ENCODE measurements around the gene CSF1. TPM values are rescaled to one million over a fixed set of nuclear protein-coding genes. Genes with fewer than 3 reads are reported as not detected.

CSF1 gene
- total and polyA plus RNA-seq, 2 donors (not counting 1 experiment from before 2014, with no cell fraction given): 28.6 to 48.9 TPM

DNA sequence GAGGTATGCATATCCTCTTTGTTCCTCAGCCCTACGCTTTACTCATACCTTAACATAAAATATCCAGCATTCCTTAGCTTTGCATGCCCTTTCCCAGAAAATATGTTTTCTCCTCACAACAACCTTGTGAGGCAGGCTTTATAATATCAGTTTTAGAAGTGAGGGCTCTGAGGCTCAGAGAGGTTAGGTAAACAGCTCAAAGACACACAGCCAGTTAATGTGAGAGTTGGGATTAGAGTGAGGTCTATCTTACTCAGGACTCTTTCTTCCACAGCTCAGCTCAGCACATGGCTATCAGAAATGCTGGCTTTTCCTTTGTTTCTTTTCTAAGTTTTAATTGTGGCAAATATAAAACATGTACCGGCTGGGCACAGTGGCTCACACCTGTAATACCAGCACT lies 27.9 kb downstream of the CSF1 start:
- no peak for DNase-seq (ENCODE audit: low read depth in 2 of 2)
- Histone ChIP-seq H3K4me3 (replicated peaks in 1 of 4; ENCODE audit: control extremely low read depth in 1 of 4, insufficient read depth in 1 of 4, low read depth in 3 of 4, low read length in 4 of 4) (no peak overlapping the region), H3K9ac (ENCODE audit: insufficient read depth, low read length) (no peak overlapping the region), H3K79me2 (ENCODE audit: control insufficient read depth, insufficient read depth, low read length) (no peaks in the 10 kb centered on the region), H3K4me2 (ENCODE audit: extremely low read depth, insufficient read depth, low read length) (no peak overlapping the region), H3K36me3 (ENCODE audit: control insufficient read depth, insufficient read depth, low read length) (no peaks in the 10 kb centered on the region), H2AFZ (ENCODE audit: low read length) (no peak overlapping the region), H4K20me1 (ENCODE audit: control insufficient read depth, extremely low read depth, insufficient read depth, low read length) (no peaks in the 10 kb centered on the region), H3K4me1 (ENCODE audit: control insufficient read depth, extremely low read depth, insufficient read depth, low read length) (peaks cover 6% of the 10 kb centered on the region), H3K27me3 (ENCODE audit: control insufficient read depth, insufficient read depth, low read length) (no peaks in the 10 kb centered on the region), H3K9me3 (ENCODE audit: control insufficient read depth, insufficient read depth, low read depth, low read length) (no peaks in the 10 kb centered on the region), H3K27ac (ENCODE audit: insufficient read depth, low read length) (no peak overlapping the region)
- no peak for TF ChIP-seq EZH2 (IDR thresholded peaks at IDR 0.05; ENCODE audit: low read length, missing control alignments)
- TF ChIP-seq, protein P1, sequence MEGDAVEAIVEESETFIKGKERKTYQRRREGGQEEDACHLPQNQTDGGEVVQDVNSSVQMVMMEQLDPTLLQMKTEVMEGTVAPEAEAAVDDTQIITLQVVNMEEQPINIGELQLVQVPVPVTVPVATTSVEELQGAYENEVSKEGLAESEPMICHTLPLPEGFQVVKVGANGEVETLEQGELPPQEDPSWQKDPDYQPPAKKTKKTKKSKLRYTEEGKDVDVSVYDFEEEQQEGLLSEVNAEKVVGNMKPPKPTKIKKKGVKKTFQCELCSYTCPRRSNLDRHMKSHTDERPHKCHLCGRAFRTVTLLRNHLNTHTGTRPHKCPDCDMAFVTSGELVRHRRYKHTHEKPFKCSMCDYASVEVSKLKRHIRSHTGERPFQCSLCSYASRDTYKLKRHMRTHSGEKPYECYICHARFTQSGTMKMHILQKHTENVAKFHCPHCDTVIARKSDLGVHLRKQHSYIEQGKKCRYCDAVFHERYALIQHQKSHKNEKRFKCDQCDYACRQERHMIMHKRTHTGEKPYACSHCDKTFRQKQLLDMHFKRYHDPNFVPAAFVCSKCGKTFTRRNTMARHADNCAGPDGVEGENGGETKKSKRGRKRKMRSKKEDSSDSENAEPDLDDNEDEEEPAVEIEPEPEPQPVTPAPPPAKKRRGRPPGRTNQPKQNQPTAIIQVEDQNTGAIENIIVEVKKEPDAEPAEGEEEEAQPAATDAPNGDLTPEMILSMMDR (conservative IDR thresholded peaks at IDR 0.05 in 1 of 2, IDR thresholded peaks at IDR 0.05 in 1 of 2; ENCODE audit: low read depth in 1 of 2, low read length in 2 of 2): no peak

- Histone ChIP-seq H3K4me2 (ENCODE audit: extremely low read depth, insufficient read depth, low read length) (no peak overlapping the region), H3K4me1 (ENCODE audit: control insufficient read depth, extremely low read depth, insufficient read depth, low read length) (no peaks in the 10 kb centered on the region), H3K79me2 (ENCODE audit: control insufficient read depth, insufficient read depth, low read length) (no peaks in the 10 kb centered on the region), H3K9me3 (ENCODE audit: control insufficient read depth, insufficient read depth, low read depth, low read length) (no peaks in the 10 kb centered on the region), H3K36me3 (ENCODE audit: control insufficient read depth, insufficient read depth, low read length) (no peaks in the 10 kb centered on the region), H3K9ac (ENCODE audit: insufficient read depth, low read length) (no peak overlapping the region), H3K27ac (ENCODE audit: insufficient read depth, low read length) (no peak overlapping the region), H3K27me3 (ENCODE audit: control insufficient read depth, insufficient read depth, low read length) (no peaks in the 10 kb centered on the region), H2AFZ (ENCODE audit: low read length) (no peak overlapping the region), H3K4me3 (replicated peaks in 1 of 4; ENCODE audit: control extremely low read depth in 1 of 4, insufficient read depth in 1 of 4, low read depth in 3 of 4, low read length in 4 of 4) (no peak overlapping the region), H4K20me1 (ENCODE audit: control insufficient read depth, extremely low read depth, insufficient read depth, low read length) (no peaks in the 10 kb centered on the region)
- DNase-seq (ENCODE audit: low read depth in 2 of 2): no peak
- TF ChIP-seq, protein P1 (conservative IDR thresholded peaks at IDR 0.05 in 1 of 2, IDR thresholded peaks at IDR 0.05 in 1 of 2; ENCODE audit: low read depth in 1 of 2, low read length in 2 of 2): no peak
- TF ChIP-seq EZH2 (IDR thresholded peaks at IDR 0.05; ENCODE audit: low read length, missing control alignments): no peak
These were observed 31.8 kb downstream of the CSF1 start for GRCh38 chr1:109942434-109942833.

- Histone ChIP-seq H3K36me3 (ENCODE audit: control insufficient read depth, insufficient read depth, low read length) (no peaks in the 10 kb centered on the region), H3K9me3 (ENCODE audit: control insufficient read depth, insufficient read depth, low read depth, low read length) (no peaks in the 10 kb centered on the region), H3K4me1 (ENCODE audit: control insufficient read depth, extremely low read depth, insufficient read depth, low read length) (no peaks in the 10 kb centered on the region), H3K9ac (ENCODE audit: insufficient read depth, low read length) (no peak overlapping the region), H3K27ac (ENCODE audit: insufficient read depth, low read length) (no peak overlapping the region), H3K4me2 (ENCODE audit: extremely low read depth, insufficient read depth, low read length) (no peak overlapping the region), H3K27me3 (ENCODE audit: control insufficient read depth, insufficient read depth, low read length) (no peaks in the 10 kb centered on the region), H2AFZ (ENCODE audit: low read length) (no peak overlapping the region), H3K79me2 (ENCODE audit: control insufficient read depth, insufficient read depth, low read length) (no peaks in the 10 kb centered on the region), H4K20me1 (ENCODE audit: control insufficient read depth, extremely low read depth, insufficient read depth, low read length) (no peaks in the 10 kb centered on the region), H3K4me3 (replicated peaks in 1 of 4; ENCODE audit: control extremely low read depth in 1 of 4, insufficient read depth in 1 of 4, low read depth in 3 of 4, low read length in 4 of 4) (no peak overlapping the region)
- no peak for TF ChIP-seq EZH2 (IDR thresholded peaks at IDR 0.05; ENCODE audit: low read length, missing control alignments)
- TF ChIP-seq, protein P1 (conservative IDR thresholded peaks at IDR 0.05 in 1 of 2, IDR thresholded peaks at IDR 0.05 in 1 of 2; ENCODE audit: low read depth in 1 of 2, low read length in 2 of 2): no peak
- DNase-seq (ENCODE audit: low read depth in 2 of 2): no peak
These were observed 33.9 kb downstream of the CSF1 start for GRCh38 chr1:109944541-109944940.
